ENCODE data around the gene GGA3.

Gene GGA3

GRCh38 chr17:75191584-75191983 lies 69.8 kb downstream of the GGA3 start:
- no peak for DNase-seq (ENCODE audit: low read depth)
- no peak overlapping the region for H3K4me3 ChIP-seq (ENCODE audit: low read length)
- TF ChIP-seq CTCF (IDR thresholded peaks at IDR 0.05; ENCODE audit: insufficient read depth, low read depth, low read length, missing control alignments), result no peak

GRCh38 chr17:75188614-75189013 lies 72.8 kb downstream of the GGA3 start:
- TF ChIP-seq CTCF (IDR thresholded peaks at IDR 0.05; ENCODE audit: insufficient read depth, low read depth, low read length, missing control alignments), result no peak
- no peak for DNase-seq (ENCODE audit: low read depth)
- no peak overlapping the region for H3K4me3 ChIP-seq (ENCODE audit: low read length)

All from epithelial cell of esophagus (primary cell).